ENCODE results near the gene MIX23. TPM values are rescaled to one million over a fixed set of nuclear protein-coding genes. Genes with fewer than 3 reads are reported as not detected.

MIX23 gene
- total and polyA plus RNA-seq, 10 donors = 18.4 to 32.9 (median 22.2) TPM

DNA sequence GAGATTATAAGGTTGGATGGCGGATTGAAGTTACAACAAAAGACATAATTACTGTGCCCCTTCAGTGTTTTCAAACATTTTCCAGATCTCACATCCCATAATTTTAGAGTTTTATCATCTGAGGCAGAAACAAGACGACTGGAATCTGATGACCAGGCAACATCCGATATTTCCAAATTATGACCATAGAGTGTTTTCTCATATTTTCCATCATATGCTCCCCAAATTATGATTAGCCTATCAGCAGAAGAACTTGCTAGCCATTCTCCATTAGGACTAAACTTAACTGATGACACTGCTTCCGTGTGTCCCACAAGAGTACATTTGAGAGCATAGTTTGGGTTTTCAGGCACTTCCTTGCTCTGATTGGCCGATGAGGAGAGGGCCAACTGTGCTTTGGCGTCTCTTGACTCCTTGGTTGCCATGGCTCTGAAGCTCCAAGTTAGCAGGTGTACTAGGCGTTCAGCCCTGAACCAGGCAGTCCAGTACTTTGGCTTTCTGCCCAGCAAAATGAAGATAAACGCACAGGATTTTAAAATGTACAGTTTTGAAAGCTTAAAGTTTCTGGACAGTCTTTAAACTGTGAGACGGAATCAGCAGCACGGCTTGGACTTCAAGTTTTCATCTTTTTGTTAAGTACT is 32.2 kb upstream of the MIX23 start:
- peak overlapping the region; percentile 68 to 85 (median 72) for H3K4me3 ChIP-seq
- H3K27me3 ChIP-seq (replicated peaks in 1 of 7) = no peaks in the 10 kb centered on the region
- intact Hi-C loops (cut with DNase I; ENCODE audit: low total_unique reads) = no loop called here
- DNase-seq = no peak
- H3K9me3 ChIP-seq = no peaks in the 10 kb centered on the region
- peaks cover 25 to 76% (median 46%) of the 10 kb centered on the region in 6 donors for H3K4me1 ChIP-seq
- H3K27ac ChIP-seq = peak overlapping the region; percentile 80 to 97 (median 94)
- TF ChIP-seq POLR2A (IDR thresholded peaks at IDR 0.05) = no peak
- TF ChIP-seq POLR2AphosphoS5 (IDR thresholded peaks at IDR 0.05) = no peak
- no peak for TF ChIP-seq CTCF (IDR thresholded peaks at IDR 0.05 in 8 of 11, conservative IDR thresholded peaks at IDR 0.05 in 3 of 11)
- H3K36me3 ChIP-seq = peaks cover 0 to 35% (median 3%) of the 10 kb centered on the region in 6 donors
- WGBS, 5 donors = 26 to 29% (median 28%) methylated on average over 10 of the region's 10 CpGs

DNA sequence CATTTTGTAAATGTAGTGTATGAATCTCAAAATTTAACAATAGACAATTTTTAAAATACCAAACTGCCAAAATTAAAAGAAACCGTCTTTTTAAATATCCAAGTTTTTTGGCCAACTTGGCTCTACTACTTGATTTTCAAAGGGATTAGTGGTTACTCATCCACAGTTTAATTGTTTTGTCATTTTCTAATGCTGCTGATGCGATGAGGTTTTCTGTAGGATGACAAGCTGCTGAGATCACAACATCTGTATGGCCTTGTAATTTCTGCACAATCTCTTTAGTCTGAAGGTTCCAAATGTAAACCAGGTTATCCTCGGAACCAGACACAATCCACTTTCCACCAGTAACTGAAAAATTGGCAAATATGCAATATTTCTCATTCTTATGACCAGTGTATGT is 31.4 kb upstream of the MIX23 start:
- Histone ChIP-seq H3K27me3 (replicated peaks in 1 of 7) (no peaks in the 10 kb centered on the region), H3K27ac (no peak overlapping the region), H3K36me3 (peaks cover 0 to 44% (median 4%) of the 10 kb centered on the region in 6 donors), H3K4me3 (no peak overlapping the region), H3K9me3 (no peaks in the 10 kb centered on the region), H3K4me1 (peaks cover 25 to 85% (median 52%) of the 10 kb centered on the region in 6 donors)
- DNase-seq = no peak
- 84 to 97% (median 95%) methylated on average over 3 of the region's 3 CpGs for WGBS, 5 donors
- intact Hi-C loops (cut with DNase I; ENCODE audit: low total_unique reads) = no loop called here
- TF ChIP-seq CTCF (IDR thresholded peaks at IDR 0.05 in 8 of 11, conservative IDR thresholded peaks at IDR 0.05 in 3 of 11) = no peak
- TF ChIP-seq POLR2A (IDR thresholded peaks at IDR 0.05) = no peak
- no peak for TF ChIP-seq POLR2AphosphoS5 (IDR thresholded peaks at IDR 0.05)

- H3K27me3 ChIP-seq (replicated peaks in 1 of 7) = no peaks in the 10 kb centered on the region
- no peaks in the 10 kb centered on the region for H3K9me3 ChIP-seq
- peaks cover 13 to 73% (median 43%) of the 10 kb centered on the region in 6 donors for H3K4me1 ChIP-seq
- H3K27ac ChIP-seq = peak overlapping the region in 1 of 8 donors; percentile 79
- intact Hi-C loops (cut with DNase I; ENCODE audit: low total_unique reads) = no loop called here
- no peak overlapping the region for H3K4me3 ChIP-seq
- DNase-seq = no peak
- TF ChIP-seq CTCF (IDR thresholded peaks at IDR 0.05 in 8 of 11, conservative IDR thresholded peaks at IDR 0.05 in 3 of 11) = no peak
- no peak for TF ChIP-seq POLR2A (IDR thresholded peaks at IDR 0.05)
- no peak for TF ChIP-seq POLR2AphosphoS5 (IDR thresholded peaks at IDR 0.05)
- 90 to 96% (median 94%) methylated on average over 6 of the region's 6 CpGs for WGBS, 5 donors
- H3K36me3 ChIP-seq = peaks cover 0 to 72% (median 19%) of the 10 kb centered on the region in 6 donors
Measured at GRCh38 chr3:122410639-122411038, 27.6 kb upstream of the MIX23 start.

DNA sequence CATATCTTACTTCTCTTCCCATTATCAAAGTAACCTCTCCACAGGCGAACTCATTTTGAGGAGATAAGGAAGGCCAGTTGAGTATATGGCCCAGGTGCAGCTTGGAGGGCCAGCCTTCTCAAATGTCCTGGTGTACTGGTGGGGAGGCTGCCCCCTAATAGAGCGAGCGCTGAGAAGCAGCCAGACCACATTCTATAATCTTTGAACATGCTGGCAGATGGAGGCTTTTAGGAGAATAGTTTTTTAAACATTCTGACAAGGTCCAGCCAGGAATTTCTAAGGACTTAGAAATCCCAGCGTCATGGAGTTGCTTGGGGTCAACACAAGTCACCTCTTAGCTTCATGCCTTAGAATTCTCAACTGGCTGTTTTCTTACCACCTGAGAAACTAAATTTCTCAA is 27.1 kb upstream of the MIX23 start:
- H3K27me3 ChIP-seq (replicated peaks in 1 of 7) = no peaks in the 10 kb centered on the region
- intact Hi-C loops (cut with DNase I; ENCODE audit: low total_unique reads) = no loop called here
- peak overlapping the region in 2 of 8 donors; percentile 18 to 51 for H3K4me3 ChIP-seq
- peaks cover 11 to 68% (median 39%) of the 10 kb centered on the region in 6 donors for H3K4me1 ChIP-seq
- TF ChIP-seq CTCF (IDR thresholded peaks at IDR 0.05 in 8 of 11, conservative IDR thresholded peaks at IDR 0.05 in 3 of 11) (no peak), POLR2A (IDR thresholded peaks at IDR 0.05) (no peak), POLR2AphosphoS5 (IDR thresholded peaks at IDR 0.05) (no peak)
- H3K36me3 ChIP-seq = peaks cover 0 to 77% (median 22%) of the 10 kb centered on the region in 6 donors
- no peaks in the 10 kb centered on the region for H3K9me3 ChIP-seq
- 90 to 97% (median 93%) methylated on average over 4 of the region's 4 CpGs for WGBS, 5 donors
- no peak for DNase-seq
- peak overlapping the region in 6 of 8 donors; percentile 63 to 79 (median 71) for H3K27ac ChIP-seq

Measured in spleen (tissue), 11 donors.